ENCODE results near the gene RXFP2.

The RXFP2 gene

GRCh38 chr13:31719214-31719613 lies 20.1 kb upstream of the RXFP2 start:
- Histone ChIP-seq H3K27me3 (ENCODE audit: insufficient read depth, poor library complexity, severe bottlenecking) (peaks cover 2% of the 10 kb centered on the region), H3K27ac (replicated peaks) (no peak overlapping the region), H3K4me3 (replicated peaks; ENCODE audit: insufficient read depth, low read length) (no peak overlapping the region)
- no peak for DNase-seq (ENCODE audit: low read depth in 1 of 2, low spot score in 1 of 2)
- no peak for TF ChIP-seq CTCF (IDR thresholded peaks at IDR 0.05; ENCODE audit: insufficient read depth, low read length)

DNA sequence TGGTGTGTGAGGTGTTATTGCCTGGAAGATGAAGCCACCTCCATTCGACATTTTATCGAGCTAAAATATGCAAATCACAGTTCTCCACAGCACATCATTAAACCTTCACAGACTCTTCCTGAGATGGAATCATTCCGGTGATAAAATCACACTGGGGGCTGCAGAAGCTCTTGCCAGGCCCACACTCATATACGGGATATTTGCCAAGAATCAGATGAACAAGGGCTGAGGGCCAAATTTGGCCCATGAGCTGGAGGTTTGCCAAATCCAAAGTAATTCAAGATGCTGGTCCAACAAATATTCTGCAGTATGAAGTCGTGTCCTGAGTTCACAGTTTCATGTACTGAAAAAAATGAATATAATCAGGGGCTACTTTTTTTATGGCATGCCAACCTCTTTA lies 16.7 kb upstream of the RXFP2 start:
- Histone ChIP-seq H3K27me3 (ENCODE audit: insufficient read depth, poor library complexity, severe bottlenecking) (peaks cover 8% of the 10 kb centered on the region), H3K4me3 (replicated peaks; ENCODE audit: insufficient read depth, low read length) (no peak overlapping the region), H3K27ac (replicated peaks) (no peak overlapping the region)
- DNase-seq (ENCODE audit: low read depth in 1 of 2, low spot score in 1 of 2): no peak
- no peak for TF ChIP-seq GABPA (IDR thresholded peaks at IDR 0.05; ENCODE audit: low read depth)
- no peak for TF ChIP-seq SPI1 (IDR thresholded peaks at IDR 0.05; ENCODE audit: borderline replicate concordance, low read depth)
- no peak for TF ChIP-seq CTCF (IDR thresholded peaks at IDR 0.05; ENCODE audit: insufficient read depth, low read length)
- no peak for TF ChIP-seq REST (IDR thresholded peaks at IDR 0.05; ENCODE audit: insufficient replicate concordance, low read depth)
- TF ChIP-seq POLR2AphosphoS5 (IDR thresholded peaks at IDR 0.05; ENCODE audit: low read depth): no peak

GRCh38 chr13:31725841-31726240 lies 13.5 kb upstream of the RXFP2 start:
- no peak for TF ChIP-seq SPI1 (IDR thresholded peaks at IDR 0.05; ENCODE audit: borderline replicate concordance, low read depth)
- TF ChIP-seq POLR2AphosphoS5 (IDR thresholded peaks at IDR 0.05; ENCODE audit: low read depth): no peak
- TF ChIP-seq REST (IDR thresholded peaks at IDR 0.05; ENCODE audit: insufficient replicate concordance, low read depth): no peak
- TF ChIP-seq CTCF (IDR thresholded peaks at IDR 0.05; ENCODE audit: insufficient read depth, low read length): no peak
- no peak for TF ChIP-seq GABPA (IDR thresholded peaks at IDR 0.05; ENCODE audit: low read depth)

GRCh38 chr13:31731921-31732320 lies 7.4 kb upstream of the RXFP2 start:
- TF ChIP-seq REST (IDR thresholded peaks at IDR 0.05; ENCODE audit: insufficient replicate concordance, low read depth): no peak
- no peak for TF ChIP-seq SPI1 (IDR thresholded peaks at IDR 0.05; ENCODE audit: borderline replicate concordance, low read depth)
- no peak for TF ChIP-seq GABPA (IDR thresholded peaks at IDR 0.05; ENCODE audit: low read depth)

More at GRCh38 chr13:31725841-31726240, 13.5 kb upstream of the RXFP2 start:
- no peak for DNase-seq (ENCODE audit: low read depth in 1 of 2, low spot score in 1 of 2)
- Histone ChIP-seq H3K27ac (replicated peaks) (no peak overlapping the region), H3K27me3 (ENCODE audit: insufficient read depth, poor library complexity, severe bottlenecking) (peaks cover 6% of the 10 kb centered on the region), H3K4me3 (replicated peaks; ENCODE audit: insufficient read depth, low read length) (no peak overlapping the region)

More at GRCh38 chr13:31731921-31732320, 7.4 kb upstream of the RXFP2 start:
- Histone ChIP-seq H3K27me3 (ENCODE audit: insufficient read depth, poor library complexity, severe bottlenecking) (peaks cover 3% of the 10 kb centered on the region), H3K4me3 (replicated peaks; ENCODE audit: insufficient read depth, low read length) (no peak overlapping the region), H3K27ac (replicated peaks) (no peak overlapping the region)
- DNase-seq (ENCODE audit: low read depth in 1 of 2, low spot score in 1 of 2): no peak
